Activated CD4-positive, alpha-beta T cell treated with anti-CD3 and anti-CD28 coated beads, Interleukin-2, amount 50 U/mL, for 48 hours (primary cell): ENCODE measurements around the gene PHKA2.
"Not testable (repeated sequence)": the region's sequence is repeated elsewhere in the genome, so short reads cannot be mapped to it uniquely, and the experiment has no call there.

Source experiments
- DNase-seq, 2 experiments: peaks; one replicate each; pipeline ENCODE4 v3.0.0-alpha.2; 2020

PHKA2 gene

GRCh38 chrX:18855919-18856644 is 127.8 kb downstream of the PHKA2 start:
- DNase-seq, result no peak

- not testable (repeated sequence) for DNase-seq
These were observed 136.0 kb downstream of the PHKA2 start for GRCh38 chrX:18847901-18848300.
